VCaP (cell line): Measurements from ENCODE around the gene C2orf15.
"Not testable (repeated sequence)": the region's sequence is repeated elsewhere in the genome, so short reads cannot be mapped to it uniquely, and the experiment has no call there.

Experiments
- H3K27ac ChIP-seq: fragments of 450-650 bp; 2 replicates; pipeline ENCODE4 v1.5.1; 2017
- TF ChIP-seq, protein P1 (sequence below): fragments of 450-650 bp; conservative IDR thresholded peaks from 2 replicates; pipeline ENCODE4 v1.5.1; 2017; ENCODE audit warnings: mild to moderate bottlenecking, moderate library complexity

The C2orf15 gene

DNA sequence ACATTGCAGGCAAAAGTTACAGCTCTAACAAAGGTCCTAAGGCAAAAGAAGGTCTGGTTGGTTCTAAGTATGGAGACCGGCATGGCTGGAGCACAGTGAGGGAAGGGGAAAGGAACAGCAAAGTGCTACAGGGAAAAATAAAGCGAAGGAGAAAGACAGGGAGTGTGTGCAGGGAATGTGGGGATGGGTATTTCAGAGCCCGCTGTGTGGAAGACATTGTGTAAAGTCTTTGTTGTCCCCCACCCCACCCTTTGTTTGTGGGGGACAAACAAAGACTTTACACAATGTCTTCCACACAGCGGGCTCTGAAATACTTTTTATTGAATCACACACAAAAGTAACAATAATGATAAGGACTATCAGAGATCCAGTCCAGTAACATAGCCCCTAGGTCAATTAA is 28.9 kb upstream of the C2orf15 start:
- TF ChIP-seq, protein P1, sequence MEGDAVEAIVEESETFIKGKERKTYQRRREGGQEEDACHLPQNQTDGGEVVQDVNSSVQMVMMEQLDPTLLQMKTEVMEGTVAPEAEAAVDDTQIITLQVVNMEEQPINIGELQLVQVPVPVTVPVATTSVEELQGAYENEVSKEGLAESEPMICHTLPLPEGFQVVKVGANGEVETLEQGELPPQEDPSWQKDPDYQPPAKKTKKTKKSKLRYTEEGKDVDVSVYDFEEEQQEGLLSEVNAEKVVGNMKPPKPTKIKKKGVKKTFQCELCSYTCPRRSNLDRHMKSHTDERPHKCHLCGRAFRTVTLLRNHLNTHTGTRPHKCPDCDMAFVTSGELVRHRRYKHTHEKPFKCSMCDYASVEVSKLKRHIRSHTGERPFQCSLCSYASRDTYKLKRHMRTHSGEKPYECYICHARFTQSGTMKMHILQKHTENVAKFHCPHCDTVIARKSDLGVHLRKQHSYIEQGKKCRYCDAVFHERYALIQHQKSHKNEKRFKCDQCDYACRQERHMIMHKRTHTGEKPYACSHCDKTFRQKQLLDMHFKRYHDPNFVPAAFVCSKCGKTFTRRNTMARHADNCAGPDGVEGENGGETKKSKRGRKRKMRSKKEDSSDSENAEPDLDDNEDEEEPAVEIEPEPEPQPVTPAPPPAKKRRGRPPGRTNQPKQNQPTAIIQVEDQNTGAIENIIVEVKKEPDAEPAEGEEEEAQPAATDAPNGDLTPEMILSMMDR: no peak
- no peak overlapping the region for H3K27ac ChIP-seq

DNA sequence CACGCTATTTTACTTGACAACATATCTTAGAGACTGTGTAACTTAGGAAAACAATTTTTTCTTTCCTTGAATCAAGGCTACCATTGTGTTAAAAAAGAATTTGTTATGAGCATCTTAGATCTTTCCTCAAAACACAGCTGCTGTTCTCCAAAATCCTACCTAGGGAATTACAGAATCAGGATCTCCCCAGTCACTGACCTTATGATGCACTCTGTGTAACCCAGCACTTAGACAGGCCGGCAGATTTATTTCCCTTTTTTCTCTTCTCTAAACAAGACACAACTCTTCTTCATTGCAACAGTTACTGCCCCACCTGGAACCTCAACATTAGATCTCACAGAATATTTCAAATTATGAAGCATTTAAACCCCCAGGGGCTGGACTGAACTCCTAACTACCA is 13.5 kb upstream of the C2orf15 start:
- H3K27ac ChIP-seq: no peak overlapping the region
- TF ChIP-seq, protein P1: no peak

DNA sequence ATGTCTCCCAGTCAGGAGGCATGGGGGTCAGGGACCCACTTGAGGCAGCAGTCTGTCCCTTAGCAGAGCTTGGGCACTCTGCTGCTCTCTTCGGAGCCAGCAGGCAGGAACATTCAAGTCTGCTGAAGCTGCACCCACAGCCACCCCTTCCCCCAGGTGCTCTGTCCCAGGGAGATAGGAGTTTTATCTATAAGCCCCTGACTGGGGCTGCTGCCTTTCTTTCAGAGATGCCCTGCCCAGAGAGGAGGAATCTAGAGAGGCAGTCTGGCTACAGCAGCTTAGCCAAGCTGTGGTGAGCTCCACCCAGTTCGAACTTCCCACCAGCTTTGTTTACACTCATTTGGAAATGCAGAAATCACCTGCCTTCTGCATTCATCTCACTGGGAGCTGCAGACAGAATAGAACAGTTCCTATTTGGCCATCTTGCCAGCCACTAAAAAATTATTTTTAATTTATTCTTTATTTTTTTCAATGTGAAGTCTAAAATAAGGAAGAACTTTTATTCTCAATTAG is 6.4 kb upstream of the C2orf15 start:
- H3K27ac ChIP-seq: not testable (repeated sequence)

DNA sequence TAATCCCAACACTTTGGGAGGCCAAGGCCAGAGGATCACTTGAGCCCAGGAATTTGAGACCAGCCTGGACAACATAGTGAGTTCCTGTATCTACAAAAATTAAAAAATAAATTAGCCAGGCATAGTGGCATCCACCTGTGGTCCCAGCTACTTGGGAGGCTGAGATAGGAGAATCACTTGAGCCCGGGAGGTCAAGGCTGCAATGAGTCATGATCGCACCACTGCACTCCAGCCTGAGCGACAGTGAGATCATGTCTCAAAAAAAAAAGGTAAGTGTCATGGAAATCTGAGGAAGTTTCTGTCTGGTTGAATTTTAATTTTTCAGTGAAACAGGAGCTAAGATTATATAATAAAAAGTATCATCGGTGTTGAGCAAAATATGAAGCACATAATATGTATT is 2.5 kb upstream of the C2orf15 start:
- TF ChIP-seq, protein P1: no peak
- no peak overlapping the region for H3K27ac ChIP-seq

DNA sequence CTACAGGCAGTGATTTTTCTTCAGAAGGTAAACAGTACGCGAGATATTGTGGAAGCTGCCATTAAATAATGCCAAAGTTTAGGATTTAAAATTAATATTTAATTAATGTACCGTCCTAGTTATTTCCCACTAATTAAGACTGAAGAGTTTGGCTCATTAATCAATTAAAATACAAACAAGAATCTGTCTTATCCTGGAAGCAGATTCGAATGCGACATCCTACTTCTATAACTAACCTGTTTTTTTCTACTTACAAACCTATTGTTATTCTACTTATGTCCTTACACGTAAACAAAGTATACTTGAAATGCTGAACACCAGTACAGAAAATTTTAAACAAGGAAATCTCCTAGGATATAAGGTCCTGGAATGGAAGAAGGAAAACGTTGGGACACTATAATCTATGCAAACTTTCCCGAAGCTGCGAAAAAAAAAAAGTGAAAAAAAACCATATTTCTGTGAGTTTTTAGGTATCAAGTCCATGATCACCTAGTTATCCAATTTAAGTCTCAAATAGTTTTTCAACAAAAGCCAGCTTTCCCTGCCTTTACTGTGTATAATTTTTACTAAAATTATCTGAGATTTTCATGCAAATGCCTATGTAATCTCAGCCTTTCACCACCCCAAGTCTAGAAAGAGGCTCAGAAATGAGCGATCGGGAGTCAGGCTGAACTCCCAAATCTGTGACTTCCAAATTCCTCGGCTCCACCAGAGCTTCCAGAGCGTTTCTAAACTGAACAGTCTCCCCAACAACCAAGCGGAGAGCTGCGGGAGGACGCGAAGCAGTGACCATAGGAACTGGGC is 1.2 kb upstream of the C2orf15 start:
- TF ChIP-seq, protein P1: no peak
- H3K27ac ChIP-seq: peak overlapping the region; percentile 85

DNA sequence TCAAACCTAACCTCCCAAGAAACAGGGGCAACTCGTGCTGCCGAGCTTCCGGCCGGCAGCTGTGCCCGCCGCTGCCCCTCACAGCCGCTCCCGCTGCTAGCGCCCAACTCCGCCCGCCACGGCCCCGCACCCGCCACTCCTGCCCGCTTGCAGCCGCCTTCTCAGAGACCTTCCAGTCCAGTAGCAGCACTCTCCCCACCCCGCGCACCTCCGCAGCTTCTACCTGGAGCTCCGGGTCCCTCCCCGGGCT is 722 bp upstream of the C2orf15 start:
- peak overlapping the region; percentile 85 for H3K27ac ChIP-seq
- TF ChIP-seq, protein P1: no peak

- TF ChIP-seq, protein P1: no peak
- no peak overlapping the region for H3K27ac ChIP-seq
These were observed 9.2 kb downstream of the C2orf15 start for GRCh38 chr2:99150706-99151105.

DNA sequence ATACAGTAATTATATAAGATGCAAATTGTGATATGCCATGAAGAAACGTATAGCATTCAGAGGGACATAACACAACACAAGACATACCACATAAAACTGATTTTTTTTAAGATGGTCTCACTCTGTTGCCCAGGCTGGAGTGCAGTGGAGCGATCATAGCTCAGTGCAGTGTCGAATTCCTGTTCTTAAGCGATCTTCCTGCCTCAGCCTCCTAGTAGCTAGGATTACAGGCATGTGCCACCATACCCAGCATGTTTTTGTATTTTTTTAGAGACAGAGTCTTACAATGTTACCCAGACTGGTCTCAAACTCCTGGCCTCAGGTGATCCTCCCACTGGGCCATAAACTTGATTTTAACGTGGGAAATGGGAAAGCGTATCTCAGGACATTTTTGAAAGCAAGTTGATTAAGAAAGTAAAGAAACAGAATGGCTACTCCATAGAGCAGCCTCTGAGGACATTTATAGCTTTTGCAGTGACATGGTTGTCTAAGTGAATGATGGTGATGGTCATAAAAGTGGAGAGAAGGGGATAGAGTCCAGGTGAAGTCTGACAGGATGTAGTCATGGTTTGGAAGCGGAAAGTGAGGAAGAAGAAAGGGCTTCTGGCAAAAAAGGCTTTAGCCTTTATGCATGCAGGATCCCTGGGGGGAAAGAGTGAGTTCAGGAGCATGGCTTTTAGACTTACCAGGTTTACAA is 10.8 kb downstream of the C2orf15 start:
- TF ChIP-seq, protein P1: no peak

More for the DNA sequence above, 10.8 kb downstream of the C2orf15 start:
- H3K27ac ChIP-seq: no peak overlapping the region
